LNCaP clone FGC (cell line): ENCODE measurements around the gene TMEM184B.

Source experiments
- DNase-seq: peaks from one replicate; pipeline ENCODE4 v3.0.0-alpha.2; 2011; ENCODE audit warnings: low read depth
- H3K4me3 ChIP-seq: 2 replicates; pipeline ENCODE4 v1.5.1; 2011; ENCODE audit warnings: mild to moderate bottlenecking, low read depth, low read length, control low read depth
- TF ChIP-seq, protein P1 (sequence below): IDR thresholded peaks from 2 replicates; pipeline ENCODE4 v1.5.1; 2012; ENCODE audit warnings: mild to moderate bottlenecking; ENCODE audit not compliant: control insufficient read depth, insufficient read depth; ENCODE audit errors: extremely low read depth

Gene TMEM184B

DNA sequence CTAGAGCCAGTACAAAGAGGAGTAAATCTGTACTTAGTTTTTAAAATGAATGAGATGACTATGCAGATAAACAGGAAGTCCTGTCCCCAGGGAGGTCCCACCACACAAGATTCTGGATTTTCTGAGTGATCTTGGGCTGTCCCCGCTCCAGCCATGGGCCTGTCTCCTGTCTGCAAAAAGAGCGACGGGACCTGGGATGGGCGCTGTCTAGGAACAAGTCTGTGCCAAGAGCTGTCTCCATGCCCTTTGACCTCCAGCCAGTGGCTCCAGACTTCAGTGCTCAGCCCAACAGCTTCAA lies 38.5 kb upstream of the TMEM184B start:
- no peak overlapping the region for H3K4me3 ChIP-seq
- no peak for DNase-seq
- TF ChIP-seq, protein P1, sequence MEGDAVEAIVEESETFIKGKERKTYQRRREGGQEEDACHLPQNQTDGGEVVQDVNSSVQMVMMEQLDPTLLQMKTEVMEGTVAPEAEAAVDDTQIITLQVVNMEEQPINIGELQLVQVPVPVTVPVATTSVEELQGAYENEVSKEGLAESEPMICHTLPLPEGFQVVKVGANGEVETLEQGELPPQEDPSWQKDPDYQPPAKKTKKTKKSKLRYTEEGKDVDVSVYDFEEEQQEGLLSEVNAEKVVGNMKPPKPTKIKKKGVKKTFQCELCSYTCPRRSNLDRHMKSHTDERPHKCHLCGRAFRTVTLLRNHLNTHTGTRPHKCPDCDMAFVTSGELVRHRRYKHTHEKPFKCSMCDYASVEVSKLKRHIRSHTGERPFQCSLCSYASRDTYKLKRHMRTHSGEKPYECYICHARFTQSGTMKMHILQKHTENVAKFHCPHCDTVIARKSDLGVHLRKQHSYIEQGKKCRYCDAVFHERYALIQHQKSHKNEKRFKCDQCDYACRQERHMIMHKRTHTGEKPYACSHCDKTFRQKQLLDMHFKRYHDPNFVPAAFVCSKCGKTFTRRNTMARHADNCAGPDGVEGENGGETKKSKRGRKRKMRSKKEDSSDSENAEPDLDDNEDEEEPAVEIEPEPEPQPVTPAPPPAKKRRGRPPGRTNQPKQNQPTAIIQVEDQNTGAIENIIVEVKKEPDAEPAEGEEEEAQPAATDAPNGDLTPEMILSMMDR: no peak

DNA sequence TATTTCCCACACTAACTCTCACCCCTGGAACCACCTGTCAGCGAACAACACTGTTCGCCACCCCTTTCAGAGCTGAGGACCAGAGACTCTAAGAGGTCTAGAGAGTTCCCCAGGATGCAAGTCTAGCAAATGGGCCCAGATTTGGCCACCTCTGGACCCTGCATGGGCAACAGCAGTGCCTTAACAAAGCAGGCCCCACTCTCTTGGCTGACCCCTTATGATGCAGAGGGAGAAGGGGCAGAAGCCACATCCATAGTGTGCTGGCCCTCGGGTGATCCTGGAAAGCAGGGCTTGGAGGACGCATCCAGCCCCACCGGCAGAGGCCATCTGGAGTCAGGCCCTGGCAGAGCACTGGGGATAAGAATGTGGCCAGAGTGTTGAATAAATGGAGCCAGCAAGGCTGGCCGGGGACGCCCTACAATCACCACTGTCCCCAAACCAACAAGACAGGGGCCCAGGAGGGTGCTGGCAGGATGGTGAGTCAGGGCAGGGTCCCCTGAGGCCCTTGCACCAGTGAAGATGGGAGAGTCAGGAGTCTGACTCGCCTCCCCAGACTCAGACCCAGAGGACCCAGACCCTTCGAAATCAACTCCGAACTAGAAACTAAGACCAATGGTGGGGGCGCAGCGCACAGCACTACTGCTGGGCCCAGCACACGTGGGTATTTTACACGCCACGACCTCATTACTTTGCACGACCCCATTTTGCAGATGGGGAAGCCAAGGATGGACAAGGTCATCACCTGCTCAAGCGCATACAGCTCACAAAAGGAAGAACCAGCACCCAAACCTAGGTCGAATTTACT lies 37.9 kb upstream of the TMEM184B start:
- no peak for DNase-seq
- no peak overlapping the region for H3K4me3 ChIP-seq
- TF ChIP-seq, protein P1: no peak

DNA sequence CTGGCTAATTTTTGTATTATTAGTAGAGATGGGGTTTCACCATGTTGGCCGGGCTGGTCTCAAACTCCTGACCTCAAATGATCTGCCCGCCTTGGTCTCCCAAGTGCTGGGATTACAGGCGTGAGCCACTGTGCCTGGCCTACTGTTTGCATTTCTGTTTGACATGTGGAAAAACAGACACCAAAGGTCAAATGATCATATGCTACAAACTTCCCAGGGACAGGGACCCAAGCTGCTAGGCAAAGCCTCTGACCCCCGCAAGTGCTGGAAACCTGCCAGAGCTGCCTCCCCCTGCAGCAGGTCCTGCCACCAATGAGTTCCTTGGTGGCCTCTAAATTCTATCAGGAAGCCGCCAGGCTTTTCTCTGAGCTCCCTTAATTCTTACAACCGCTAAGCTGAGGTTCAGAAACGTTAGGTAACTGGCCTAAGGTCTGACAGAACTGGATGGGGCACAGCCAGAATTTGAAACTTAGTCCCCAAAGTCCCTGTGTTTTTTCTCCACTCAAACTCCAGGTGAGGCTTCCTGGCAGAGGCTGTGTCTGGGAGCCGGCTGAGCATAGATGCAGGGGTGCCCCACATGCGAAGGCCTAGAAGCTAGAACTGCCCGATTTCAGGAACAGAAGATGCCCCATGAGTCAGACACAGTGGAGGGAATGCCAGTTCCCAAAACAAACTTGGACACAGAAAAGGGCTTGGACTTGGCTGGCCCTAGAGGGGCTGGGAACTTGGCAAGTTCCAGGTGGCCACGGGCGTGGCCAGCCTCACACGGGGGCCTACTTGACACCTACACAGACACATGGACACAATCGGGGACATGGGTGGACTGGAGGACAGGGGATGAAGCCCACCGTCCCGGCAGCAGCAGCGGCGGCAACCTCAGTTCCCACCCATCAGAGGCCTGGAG lies 37.1 kb upstream of the TMEM184B start:
- DNase-seq: no peak
- H3K4me3 ChIP-seq: no peak overlapping the region
- TF ChIP-seq, protein P1: no peak

DNA sequence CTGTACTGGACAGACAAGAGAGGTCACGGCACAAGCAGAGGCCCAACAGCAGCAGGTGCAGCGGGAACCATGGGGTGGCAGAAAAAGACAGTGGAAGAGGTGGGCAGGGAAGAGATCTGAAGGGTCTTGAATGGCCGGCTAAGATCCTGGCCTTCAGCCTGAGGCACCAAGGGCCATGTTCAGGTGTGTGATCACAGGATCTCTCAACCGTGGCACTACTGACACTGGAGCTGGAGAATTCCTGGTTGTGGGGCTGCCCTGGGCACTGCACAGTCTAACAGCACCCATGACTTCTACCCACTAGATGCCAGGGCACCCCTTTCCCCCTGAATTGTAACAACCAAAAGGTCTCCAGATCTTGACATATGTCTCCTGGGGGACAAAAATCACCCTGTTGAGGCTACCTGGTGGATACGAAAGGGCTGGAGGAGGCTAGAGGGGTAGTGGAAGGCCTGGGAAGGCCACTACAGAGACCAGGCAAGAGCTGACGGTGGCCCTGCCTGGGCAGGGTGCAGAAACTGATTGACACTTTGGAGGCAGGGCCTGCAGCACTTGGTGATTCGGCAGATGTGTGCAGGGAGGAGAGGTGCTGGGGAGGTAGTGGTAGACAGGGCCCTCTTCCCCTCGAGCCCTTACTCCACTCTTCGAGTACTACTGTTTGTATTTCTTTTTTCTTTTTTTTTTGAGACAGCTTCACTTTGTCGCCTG lies 36.1 kb upstream of the TMEM184B start:
- DNase-seq: no peak
- TF ChIP-seq, protein P1: no peak
- no peak overlapping the region for H3K4me3 ChIP-seq

DNA sequence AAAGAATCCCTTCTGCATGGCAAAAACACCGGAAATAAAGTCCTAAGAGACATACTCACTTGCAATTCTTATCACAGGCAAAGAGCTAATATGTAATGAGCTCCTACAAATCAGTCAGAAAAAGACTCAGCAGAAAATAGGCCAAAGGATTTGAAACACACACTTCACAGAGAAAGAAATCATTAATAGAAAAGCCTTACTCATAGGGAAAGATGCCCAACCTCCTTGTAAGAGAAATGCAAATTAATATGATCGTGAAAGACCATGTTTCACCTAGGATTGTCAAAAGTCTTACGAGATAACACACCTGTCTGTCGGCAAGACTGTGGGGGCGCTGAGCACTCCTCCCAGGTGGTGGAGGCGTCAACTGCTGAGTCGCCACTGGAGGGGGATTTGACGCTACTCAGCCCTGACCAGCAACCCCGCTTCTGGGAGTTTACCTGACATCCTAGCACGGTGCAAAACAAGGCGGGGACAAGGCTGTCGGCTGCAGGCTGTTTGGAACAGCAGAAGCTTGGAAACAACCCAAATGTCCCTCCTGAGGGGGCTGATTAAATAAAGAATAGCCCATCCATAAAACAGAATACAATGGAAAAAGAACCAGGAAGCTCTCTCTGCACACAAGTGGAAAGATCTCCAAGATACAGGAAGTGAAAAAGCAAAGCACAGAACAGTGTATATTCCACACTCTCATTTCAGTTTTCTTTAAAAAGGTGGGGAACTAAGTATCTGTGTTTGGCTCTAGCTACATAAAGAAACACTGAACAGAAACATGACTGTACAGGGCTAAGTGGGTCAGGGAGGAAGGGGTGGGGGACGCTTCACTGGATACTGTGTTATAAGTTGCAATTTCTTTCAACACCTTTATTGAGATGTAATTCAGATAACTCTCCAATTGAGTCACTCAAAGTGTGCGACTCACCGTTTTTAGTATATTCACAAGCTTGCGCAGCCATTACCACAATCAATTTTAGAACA lies 33.0 kb upstream of the TMEM184B start:
- TF ChIP-seq, protein P1: no peak
- DNase-seq: no peak
- H3K4me3 ChIP-seq: no peak overlapping the region

DNA sequence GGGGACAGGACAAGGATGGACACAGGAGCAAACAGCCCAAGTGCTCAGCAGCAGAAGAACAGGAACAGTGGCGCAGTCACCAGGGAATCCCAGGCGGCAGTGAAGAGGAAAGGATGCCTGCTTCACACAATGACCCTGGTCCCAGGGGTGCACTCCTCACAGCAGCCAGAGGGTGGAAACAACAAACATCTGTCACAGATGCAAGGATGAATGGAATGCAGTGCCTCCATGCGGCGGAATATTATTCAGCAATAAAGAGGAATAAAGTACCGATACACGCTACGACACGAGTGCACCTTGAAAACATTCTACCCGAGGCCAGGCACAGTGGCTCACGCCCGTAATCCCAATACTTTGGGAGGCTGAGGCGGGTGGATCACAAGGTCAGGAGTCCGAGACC lies 31.7 kb upstream of the TMEM184B start:
- TF ChIP-seq, protein P1: no peak
- no peak overlapping the region for H3K4me3 ChIP-seq
- DNase-seq: no peak
